Non-pigmented ciliary epithelial cell (primary cell): ENCODE data around the gene ANGPTL4.

Experiments used
- DNase-seq: peaks from one replicate; pipeline ENCODE4 v3.0.0-alpha.2; 2010; ENCODE audit warnings: low read depth

ANGPTL4 gene

GRCh38 chr19:8413629-8413995 lies 49.7 kb downstream of the ANGPTL4 start:
- DNase-seq: no peak

- DNase-seq: no peak
Measured at GRCh38 chr19:8416796-8417195, 52.8 kb downstream of the ANGPTL4 start.

GRCh38 chr19:8421484-8422461 lies 57.8 kb downstream of the ANGPTL4 start:
- no peak for DNase-seq

GRCh38 chr19:8423817-8424223 lies 59.9 kb downstream of the ANGPTL4 start:
- peak; percentile 86 for DNase-seq
